Stimulated activated naive CD8-positive, alpha-beta T cell treated with anti-CD3 and anti-CD28 coated beads, Interleukin-15, amount 100 ng/mL, for 72 hours (primary cell): Measurements from ENCODE around the gene TNP2.

Experiments
- ATAC-seq: fragments of 150-1000 bp; cut with Tn5 transposase; 2 replicates; pipeline ENCODE4 v1.10.0; 2021; ENCODE audit warnings: mild to moderate bottlenecking, moderate library complexity
- DNase-seq, 2 donors: peaks; one replicate each; pipeline ENCODE4 v3.0.0; 2021 to 2022
- H3K27ac Mint-ChIP-seq, 2 donors: one replicate each; pipeline ENCODE4 v1.8.0; 2022; ENCODE audit warnings: mild to moderate bottlenecking in 2 of 2, mixed read lengths in 2 of 2, moderate library complexity in 2 of 2
- H3K27me3 Mint-ChIP-seq: one replicate; pipeline ENCODE4 v1.8.0; 2022; ENCODE audit warnings: mixed read lengths
- H3K4me1 Mint-ChIP-seq: one replicate; pipeline ENCODE4 v1.8.0; 2022; ENCODE audit warnings: mild to moderate bottlenecking, mixed read lengths
- H3K4me3 Mint-ChIP-seq, 2 donors: one replicate each; pipeline ENCODE4 v1.8.0; 2022; ENCODE audit warnings: mild to moderate bottlenecking in 2 of 2, mixed read lengths in 2 of 2, moderate library complexity in 1 of 2
- H3K9me3 Mint-ChIP-seq, 2 donors: one replicate each; pipeline ENCODE4 v1.8.0; 2022; ENCODE audit warnings: mixed read lengths in 2 of 2

TNP2 gene

GRCh38 chr16:11245988-11246387, 23.1 kb downstream of the TNP2 start:
- no peak overlapping the region for H3K4me3 Mint-ChIP-seq
- peaks cover 54% of the 10 kb centered on the region for H3K4me1 Mint-ChIP-seq
- H3K27me3 Mint-ChIP-seq = no peaks in the 10 kb centered on the region
- DNase-seq = peak in 1 of 2 donors; percentile 58
- no peak overlapping the region for H3K27ac Mint-ChIP-seq
- no peaks in the 10 kb centered on the region for H3K9me3 Mint-ChIP-seq
- peak; percentile 67 for ATAC-seq

- no peaks in the 10 kb centered on the region for H3K9me3 Mint-ChIP-seq
- H3K4me1 Mint-ChIP-seq = peaks cover 47% of the 10 kb centered on the region
- no peak overlapping the region for H3K4me3 Mint-ChIP-seq
- H3K27ac Mint-ChIP-seq = peak overlapping the region in 1 of 2 donors; percentile 1
- DNase-seq = no peak
- H3K27me3 Mint-ChIP-seq = no peaks in the 10 kb centered on the region
- ATAC-seq = no peak
Measured at GRCh38 chr16:11245222-11245737, 23.8 kb downstream of the TNP2 start.

- Mint-ChIP-seq H3K4me3 (no peak overlapping the region), H3K9me3 (no peaks in the 10 kb centered on the region), H3K27ac (no peak overlapping the region), H3K4me1 (peaks cover 33% of the 10 kb centered on the region), H3K27me3 (no peaks in the 10 kb centered on the region)
- ATAC-seq (no peak), DNase-seq (no peak)
Measured at GRCh38 chr16:11242658-11243057, 26.5 kb downstream of the TNP2 start.

GRCh38 chr16:11241480-11242204, 27.5 kb downstream of the TNP2 start:
- H3K27me3 Mint-ChIP-seq = no peaks in the 10 kb centered on the region
- peaks cover 30% of the 10 kb centered on the region for H3K4me1 Mint-ChIP-seq
- no peaks in the 10 kb centered on the region for H3K9me3 Mint-ChIP-seq
- no peak overlapping the region for H3K27ac Mint-ChIP-seq
- no peak overlapping the region for H3K4me3 Mint-ChIP-seq
- ATAC-seq (no peak), DNase-seq (no peak)

- H3K27me3 Mint-ChIP-seq = no peaks in the 10 kb centered on the region
- DNase-seq = no peak
- peak overlapping the region in 1 of 2 donors; percentile 60 for H3K27ac Mint-ChIP-seq
- H3K4me1 Mint-ChIP-seq = peaks cover 25% of the 10 kb centered on the region
- peak overlapping the region in 1 of 2 donors; percentile 49 for H3K4me3 Mint-ChIP-seq
- peak; percentile 22 for ATAC-seq
- no peaks in the 10 kb centered on the region for H3K9me3 Mint-ChIP-seq
Measured at GRCh38 chr16:11240636-11241473, 28.3 kb downstream of the TNP2 start.

GRCh38 chr16:11239644-11240632, 29.2 kb downstream of the TNP2 start:
- Mint-ChIP-seq H3K4me3 (peak overlapping the region in 1 of 2 donors; percentile 49), H3K27ac (peak overlapping the region; percentile 35 to 80), H3K27me3 (no peaks in the 10 kb centered on the region), H3K4me1 (peaks cover 24% of the 10 kb centered on the region), H3K9me3 (no peaks in the 10 kb centered on the region)
- peak; percentile 62 for ATAC-seq
- no peak for DNase-seq

GRCh38 chr16:11238272-11239202, 30.6 kb downstream of the TNP2 start:
- DNase-seq (no peak), ATAC-seq (no peak)
- H3K4me3 Mint-ChIP-seq = no peak overlapping the region
- no peaks in the 10 kb centered on the region for H3K27me3 Mint-ChIP-seq
- peaks cover 38% of the 10 kb centered on the region for H3K4me1 Mint-ChIP-seq
- H3K9me3 Mint-ChIP-seq = no peaks in the 10 kb centered on the region
- H3K27ac Mint-ChIP-seq = no peak overlapping the region

- H3K9me3 Mint-ChIP-seq = no peaks in the 10 kb centered on the region
- no peaks in the 10 kb centered on the region for H3K27me3 Mint-ChIP-seq
- H3K4me3 Mint-ChIP-seq = no peak overlapping the region
- H3K27ac Mint-ChIP-seq = peak overlapping the region in 1 of 2 donors; percentile 14
- H3K4me1 Mint-ChIP-seq = peaks cover 57% of the 10 kb centered on the region
- ATAC-seq (no peak), DNase-seq (no peak)
Measured at GRCh38 chr16:11236461-11237254, 32.5 kb downstream of the TNP2 start.

- H3K27ac Mint-ChIP-seq = no peak overlapping the region
- H3K4me1 Mint-ChIP-seq = peaks cover 67% of the 10 kb centered on the region
- DNase-seq (no peak), ATAC-seq (no peak)
- H3K27me3 Mint-ChIP-seq = no peaks in the 10 kb centered on the region
- no peak overlapping the region for H3K4me3 Mint-ChIP-seq
- no peaks in the 10 kb centered on the region for H3K9me3 Mint-ChIP-seq
Measured at GRCh38 chr16:11235703-11235991, 33.5 kb downstream of the TNP2 start.

GRCh38 chr16:11234884-11235702, 34.0 kb downstream of the TNP2 start:
- peaks cover 71% of the 10 kb centered on the region for H3K4me1 Mint-ChIP-seq
- ATAC-seq (no peak), DNase-seq (no peak)
- no peaks in the 10 kb centered on the region for H3K27me3 Mint-ChIP-seq
- H3K4me3 Mint-ChIP-seq = peak overlapping the region in 1 of 2 donors; percentile 8
- no peaks in the 10 kb centered on the region for H3K9me3 Mint-ChIP-seq
- H3K27ac Mint-ChIP-seq = no peak overlapping the region

- H3K27me3 Mint-ChIP-seq = no peaks in the 10 kb centered on the region
- no peaks in the 10 kb centered on the region for H3K9me3 Mint-ChIP-seq
- DNase-seq = peak; percentile 62 to 85
- H3K4me1 Mint-ChIP-seq = peaks cover 83% of the 10 kb centered on the region
- H3K27ac Mint-ChIP-seq = peak overlapping the region; percentile 98 to 99
- peak; percentile 59 for ATAC-seq
- H3K4me3 Mint-ChIP-seq = peak overlapping the region; percentile 75 to 77
Measured at GRCh38 chr16:11233727-11234376, 35.3 kb downstream of the TNP2 start.

- Mint-ChIP-seq H3K27me3 (no peaks in the 10 kb centered on the region), H3K27ac (peak overlapping the region; percentile 98 to 99), H3K4me1 (peaks cover 88% of the 10 kb centered on the region), H3K9me3 (no peaks in the 10 kb centered on the region), H3K4me3 (peak overlapping the region; percentile 75 to 77)
- DNase-seq (peak; percentile 92 to 98), ATAC-seq (peak; percentile 88)
Measured at GRCh38 chr16:11232852-11233726, 36.0 kb downstream of the TNP2 start.
